ENCODE measurements around the gene SHMT2.

Gene SHMT2

DNA sequence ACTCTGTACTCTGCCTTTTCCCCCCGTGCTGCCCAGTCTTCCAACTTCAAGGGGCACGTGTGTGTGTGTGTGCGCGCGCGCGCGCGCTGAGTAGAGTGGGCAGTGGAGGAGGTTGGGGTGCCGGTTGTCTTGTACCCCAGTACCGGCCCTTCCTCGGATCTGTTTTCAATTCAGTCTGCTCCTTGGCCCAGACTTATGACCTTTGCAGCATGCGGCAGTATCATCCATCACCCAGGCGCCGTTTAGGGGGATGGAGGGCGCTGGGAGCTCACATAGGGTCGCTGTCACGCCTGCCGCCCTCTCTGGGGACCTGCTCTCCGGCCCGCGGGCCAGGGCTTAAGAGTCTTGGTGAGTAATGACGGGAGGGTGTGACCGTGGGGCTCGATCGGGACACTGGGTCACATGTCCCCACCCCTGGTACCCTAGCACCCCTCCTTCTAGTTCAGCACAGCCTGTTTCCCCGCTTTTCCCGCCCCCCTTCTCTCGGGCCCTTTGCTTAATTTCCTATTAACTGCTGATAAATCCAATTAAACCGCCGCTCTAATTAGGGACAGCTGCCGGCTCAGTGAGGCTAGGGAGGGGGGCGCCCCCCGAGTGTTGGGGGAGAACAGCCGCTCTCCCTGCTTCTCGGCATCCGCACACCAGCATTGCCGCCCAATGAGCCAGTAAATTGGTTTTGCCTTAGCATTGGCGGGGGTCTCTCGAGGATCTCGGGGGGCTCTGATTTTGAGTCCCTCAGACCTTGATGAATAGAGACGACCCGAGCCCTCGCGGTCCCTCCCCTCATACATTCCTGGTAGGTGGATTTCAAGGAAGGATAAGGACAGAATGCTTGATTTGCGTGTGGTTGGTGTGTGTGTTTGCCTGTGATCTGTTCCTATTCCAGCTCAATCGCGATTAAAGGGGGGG, 12.1 kb downstream of the SHMT2 start:
- no peak for DNase-seq

DNA sequence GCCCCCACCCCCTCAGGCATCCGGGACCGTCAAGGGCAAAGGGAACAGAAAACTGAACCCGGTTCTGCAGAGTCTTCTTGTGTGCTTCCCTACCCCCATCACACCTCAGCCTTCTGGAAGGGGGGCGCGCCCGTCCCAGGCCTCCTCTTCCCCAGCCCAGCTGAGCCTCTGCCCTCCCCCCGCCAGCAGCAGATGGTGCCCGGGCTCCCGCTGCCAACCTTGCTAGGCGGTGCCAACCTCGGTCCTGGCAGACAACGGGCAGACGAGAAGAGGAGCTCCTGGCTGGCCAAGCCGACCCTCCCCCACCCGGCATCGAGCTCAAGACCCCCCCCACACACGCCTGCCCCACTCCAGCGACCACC, 12.8 kb downstream of the SHMT2 start:
- DNase-seq: no peak

DNA sequence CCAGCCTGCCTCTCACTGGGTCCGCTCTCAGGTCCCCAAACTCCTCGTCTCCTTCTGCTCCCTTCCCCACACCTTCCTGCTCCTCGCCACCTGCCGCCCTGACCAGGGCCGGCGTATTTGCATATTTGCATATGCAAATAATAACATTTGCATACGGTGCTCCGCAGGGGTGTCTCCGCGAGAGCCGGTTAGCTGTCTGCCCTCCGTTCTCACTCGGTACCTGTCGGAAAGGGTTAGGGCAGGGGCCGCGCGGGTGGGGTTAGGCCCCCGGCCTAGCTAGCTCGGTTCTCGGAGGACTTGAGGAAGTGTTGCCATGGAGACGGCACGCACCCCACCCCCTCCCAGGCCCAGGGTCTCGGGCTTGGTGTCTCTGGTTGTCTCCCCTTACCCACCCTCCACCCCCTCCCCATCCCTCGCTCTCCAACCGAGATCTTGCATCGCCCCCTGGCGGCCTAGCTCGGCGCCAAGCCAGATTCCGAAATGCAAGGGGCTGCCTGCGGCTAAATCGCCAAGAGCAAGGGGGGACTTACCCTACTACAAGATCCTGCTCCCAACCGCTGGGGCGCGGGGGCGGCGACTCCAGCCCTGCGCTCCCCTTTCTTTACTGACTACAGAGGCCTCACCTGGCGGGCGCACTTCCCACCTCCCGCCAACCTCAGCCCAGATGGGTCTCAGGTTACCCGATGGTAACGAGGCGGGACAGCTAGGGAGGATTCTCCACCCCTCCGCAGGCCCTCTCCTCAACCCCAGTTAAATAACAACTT, 13.4 kb downstream of the SHMT2 start:
- peak; percentile 54 for DNase-seq

DNA sequence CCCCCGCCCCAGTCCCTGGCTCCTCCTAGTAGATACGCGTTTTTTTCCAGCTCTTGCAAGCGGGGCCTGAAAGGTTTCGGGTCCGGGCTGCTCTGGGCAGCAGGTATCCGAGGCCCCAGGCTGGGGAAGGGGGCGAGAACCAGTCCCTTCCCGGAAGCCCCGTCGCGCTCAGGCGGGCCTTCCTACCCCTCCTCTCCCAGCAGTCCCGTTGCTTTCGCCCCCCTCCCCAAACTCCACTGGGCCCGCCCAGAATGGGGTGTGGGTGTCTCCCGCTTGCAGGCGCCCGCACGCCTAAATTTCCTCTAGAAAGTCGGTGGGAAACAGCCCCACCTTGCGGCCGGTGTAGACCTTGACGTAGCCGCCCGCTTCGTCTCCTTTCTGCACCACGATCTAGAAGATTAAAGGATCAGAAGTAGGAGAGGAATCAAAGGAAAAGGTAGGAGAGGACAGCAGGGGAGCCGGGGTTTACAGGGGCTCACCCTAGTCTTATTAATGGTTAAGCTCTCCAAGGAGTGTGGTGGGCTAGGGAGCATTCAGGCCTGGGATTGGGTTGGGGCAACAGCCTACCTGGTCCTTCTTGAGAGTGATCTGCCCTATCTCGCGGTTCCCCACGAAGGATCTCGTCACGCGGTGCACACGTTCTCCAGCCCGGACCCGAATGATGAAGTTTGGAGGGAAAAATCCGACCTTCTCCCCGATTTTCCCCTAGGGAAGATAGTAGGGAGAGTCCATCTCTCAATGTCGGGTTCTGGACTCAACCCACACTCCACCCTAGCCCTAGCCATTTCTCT, 14.2 kb downstream of the SHMT2 start:
- peak; percentile 71 for DNase-seq

DNA sequence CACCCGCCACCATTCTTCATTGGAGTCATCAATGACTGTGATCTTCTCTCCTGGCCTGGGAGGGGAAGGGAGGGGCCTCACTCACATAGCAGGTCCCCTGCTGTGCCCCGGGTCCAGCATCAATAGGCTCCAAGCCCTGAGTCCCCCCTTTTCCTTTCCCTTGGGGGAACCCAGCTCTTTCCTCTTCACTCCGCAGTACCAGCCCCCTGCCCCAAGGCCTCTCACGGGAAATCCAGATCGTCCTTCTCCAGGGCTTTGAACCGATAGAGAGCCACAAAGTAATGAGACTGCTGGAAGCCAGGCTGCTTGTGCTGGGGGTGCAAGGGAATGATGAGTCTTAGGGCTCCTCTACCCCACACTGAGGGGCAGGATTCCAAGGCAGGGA, 14.8 kb downstream of the SHMT2 start:
- DNase-seq: no peak

DNA sequence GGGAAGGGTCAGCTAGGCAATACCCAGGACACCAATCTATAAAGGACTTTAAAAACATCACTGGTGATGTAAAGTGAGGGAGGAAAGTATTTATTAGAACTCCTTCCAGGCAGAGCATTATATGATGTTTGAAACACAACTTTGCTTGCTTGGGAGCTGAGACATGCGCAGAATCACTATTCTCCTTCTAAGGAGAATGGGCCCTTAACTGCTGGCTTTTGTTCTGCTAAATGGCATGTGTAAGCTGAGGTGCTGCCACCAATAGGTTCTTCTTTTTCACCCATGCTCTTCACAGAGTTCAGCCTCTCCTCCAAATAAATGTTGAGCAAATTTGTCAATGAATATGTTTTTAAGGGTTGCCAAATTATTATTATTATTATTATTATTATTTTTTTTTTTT, 17.5 kb downstream of the SHMT2 start:
- no peak for DNase-seq

DNA sequence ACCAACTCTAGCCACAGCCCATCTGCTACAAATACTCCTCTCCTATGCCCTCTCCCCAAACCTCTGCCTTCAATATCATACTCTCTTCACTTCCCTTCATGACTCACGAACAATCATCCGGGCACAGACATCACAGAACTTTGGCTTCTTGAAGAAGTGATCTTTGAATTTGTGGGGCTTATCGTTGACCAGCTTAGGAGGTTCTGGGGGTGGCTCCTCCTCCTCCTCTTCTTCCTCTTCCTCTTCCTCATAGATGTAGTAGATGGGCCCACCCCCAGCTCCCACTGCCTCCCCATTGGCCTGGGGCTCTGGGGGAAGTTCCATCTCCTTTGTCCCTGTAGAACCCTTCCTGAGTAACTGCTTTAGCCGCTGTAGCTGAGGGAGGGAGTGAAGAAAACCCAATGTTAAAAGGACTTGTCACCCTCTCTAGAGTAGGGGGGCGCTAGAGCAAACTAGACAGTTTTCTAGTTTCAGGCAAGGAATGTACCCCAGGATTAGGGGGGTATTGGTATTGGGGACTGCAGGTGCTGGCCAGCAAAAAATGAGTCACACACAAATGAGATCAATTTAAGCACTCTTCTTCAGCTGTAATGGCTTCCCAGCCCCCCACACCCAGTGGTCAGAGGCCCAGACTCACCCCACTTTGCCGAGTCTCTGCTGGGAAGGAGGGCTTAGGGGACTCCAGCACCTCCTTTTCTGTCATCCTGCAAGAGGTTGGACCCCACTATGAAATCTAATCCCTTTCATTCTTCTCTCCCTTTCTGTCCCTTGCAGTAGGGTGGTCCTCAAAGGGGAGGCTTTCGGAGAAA, 19.6 kb downstream of the SHMT2 start:
- DNase-seq: no peak

DNA sequence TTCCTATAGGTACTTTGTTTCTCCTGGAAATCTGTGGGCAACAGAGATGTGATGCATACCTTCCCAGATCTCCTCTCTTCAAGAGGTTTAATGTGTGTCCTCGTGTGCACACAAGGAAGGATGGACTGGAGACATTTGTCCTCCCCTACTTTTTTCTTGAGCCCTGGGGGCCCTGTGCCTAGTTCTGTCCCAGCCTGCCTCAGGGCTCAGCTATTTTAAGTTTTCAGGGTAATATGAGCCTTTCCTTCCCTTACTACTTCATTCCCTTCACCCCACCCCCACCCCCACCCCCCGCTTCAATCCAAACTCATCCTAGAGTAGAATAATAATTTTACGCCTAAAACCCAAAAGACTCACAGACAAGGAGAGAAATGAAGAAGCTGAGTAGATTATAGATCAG, 21.0 kb downstream of the SHMT2 start:
- DNase-seq: no peak

DNA sequence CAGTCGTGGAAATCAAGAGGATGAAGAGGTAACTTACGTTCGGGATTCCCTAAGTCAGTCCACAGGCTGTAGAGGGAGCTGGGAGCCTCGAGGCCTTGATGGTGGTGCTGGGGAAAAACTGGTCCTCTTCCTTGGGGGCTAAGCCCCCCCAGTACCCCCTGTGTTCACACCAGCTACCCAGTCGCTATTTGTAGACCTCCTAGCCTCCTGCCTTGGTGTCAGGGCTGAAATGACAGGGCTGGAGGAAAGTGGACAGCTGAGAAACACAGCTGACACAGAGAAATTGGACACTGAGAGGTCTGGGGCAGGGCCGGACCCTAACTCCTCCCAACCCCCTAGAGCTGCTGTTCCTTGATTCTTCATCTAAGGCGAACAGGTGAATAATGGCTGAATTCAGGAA, 21.4 kb downstream of the SHMT2 start, which contains the start of gene STAC3:
STAC3 (minus strand) TSS at position 232 of the 400 bp plus-strand sequence. CDS start 1,551 bp downstream, outside the sequence.
- DNase-seq: no peak

DNA sequence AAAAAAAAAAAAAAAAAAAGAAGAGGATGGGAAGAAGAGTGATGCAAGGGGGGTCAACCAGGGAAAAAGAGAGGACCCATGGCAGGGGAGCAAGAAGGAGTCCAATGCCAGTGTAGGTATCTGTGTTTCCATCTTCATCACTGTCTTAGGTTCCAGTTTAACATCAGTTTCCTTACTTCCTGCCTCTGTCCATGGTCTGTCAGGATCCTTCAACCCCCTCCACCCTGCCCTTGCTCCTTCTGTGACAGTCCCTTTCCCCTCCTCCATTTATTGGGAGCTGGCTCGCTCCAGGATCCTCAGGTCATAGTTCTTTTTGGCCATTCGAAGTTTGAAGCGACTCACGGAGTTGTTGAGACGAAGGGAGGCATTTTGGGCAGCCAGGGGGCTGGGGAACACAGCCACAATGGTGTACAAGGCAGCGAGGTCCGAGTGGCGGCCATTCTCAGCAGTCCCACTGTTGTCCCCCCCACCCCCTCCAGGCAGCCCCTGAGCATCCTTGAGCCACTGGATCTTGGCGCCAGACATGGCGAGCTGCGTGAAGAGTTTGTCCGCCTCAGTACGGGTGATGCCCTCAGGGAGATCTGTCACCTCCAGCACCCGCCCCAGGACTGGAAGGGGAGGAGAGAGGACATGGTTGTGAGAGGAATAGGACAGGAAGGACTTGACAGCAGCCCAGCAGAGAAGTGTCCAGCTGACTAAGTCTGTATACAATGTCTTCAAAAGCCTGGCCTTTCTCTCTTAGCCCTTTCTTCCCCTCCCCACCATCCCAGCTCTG, 25.2 kb downstream of the SHMT2 start:
- DNase-seq: no peak

DNA sequence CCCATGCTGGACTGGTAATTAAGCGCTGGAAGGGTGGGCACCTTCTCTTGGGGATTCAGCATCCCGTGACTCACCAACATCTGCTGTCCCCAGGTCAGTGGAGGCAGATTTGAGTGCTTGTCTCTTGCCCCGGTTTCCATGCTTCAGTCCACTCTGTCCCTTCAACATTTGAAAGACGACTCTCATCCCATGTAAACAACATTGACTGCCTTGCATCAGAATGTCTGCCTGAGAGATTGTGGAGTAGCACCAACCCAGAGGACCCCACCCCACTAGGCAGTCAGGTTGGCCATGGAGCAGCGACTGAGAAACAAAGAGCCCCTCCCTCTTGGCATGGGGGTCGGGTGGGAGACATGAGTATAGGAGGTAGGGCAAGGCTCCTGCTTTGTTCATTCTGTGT, 26.4 kb downstream of the SHMT2 start:
- no peak for DNase-seq

DNA sequence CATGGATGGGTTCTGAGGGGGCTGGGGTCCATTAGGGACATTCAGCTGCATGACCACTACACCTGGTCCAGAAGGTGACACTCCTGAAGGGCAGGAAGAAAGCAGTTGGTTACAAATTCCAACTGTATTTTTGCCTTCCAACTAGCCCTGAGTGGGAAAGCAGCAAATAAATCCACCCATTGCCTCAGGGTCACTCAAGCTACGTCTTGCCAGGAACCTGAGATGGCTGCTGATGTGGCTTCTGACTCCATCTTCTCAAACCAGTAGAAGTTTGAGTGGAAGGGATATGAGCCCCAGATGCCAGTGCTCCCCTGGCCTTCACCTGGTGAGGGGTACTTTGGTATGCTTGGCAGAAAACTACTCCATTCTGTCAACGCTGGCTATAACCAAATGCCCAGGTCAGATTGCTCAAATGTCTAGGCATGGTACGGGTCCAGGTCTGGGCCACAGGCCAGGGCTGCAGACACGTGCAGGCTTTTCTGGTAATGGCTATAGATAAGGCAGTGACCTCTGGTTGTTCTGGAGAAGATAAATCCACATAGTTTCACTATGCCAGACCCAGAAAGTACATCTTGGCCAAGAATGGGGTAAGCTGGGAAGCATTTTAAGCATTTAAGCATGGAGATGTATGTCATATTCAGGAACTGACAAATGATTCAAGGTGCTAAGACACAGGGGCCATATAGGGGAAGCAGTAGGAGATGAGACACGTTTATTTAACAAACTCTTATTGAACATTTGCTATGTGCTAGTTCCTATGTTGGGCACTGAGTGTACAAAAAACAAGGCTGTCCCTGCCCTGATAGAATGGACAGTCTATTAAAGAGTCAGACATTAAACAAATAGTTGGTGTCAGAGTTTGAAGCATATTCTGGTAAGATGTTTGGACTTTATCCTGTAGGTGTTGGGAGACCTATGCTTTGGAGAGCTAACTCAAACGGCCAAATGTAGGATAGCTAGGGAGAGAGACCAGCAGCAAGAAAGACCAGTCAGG, 29.8 kb downstream of the SHMT2 start:
- no peak for DNase-seq

DNA sequence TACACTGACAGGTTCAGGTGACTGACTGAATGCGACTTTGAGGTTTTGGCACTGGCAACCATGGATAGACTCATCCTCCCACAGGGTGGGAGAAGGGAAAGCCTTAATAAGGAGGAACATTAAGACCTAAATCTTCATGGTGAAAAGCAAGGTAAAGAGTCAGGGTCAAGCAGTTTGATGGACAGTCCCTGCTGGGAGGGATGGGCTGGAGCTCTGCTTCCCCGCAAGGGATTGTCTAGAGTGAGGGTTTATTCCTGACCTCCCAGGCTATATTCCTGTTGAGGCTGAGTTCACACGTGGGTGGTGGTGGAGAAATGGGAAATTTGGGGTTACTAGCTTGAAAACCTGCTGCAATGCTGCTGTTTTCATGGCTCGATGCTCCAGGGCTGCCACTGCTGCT, 30.9 kb downstream of the SHMT2 start:
- no peak for DNase-seq

DNA sequence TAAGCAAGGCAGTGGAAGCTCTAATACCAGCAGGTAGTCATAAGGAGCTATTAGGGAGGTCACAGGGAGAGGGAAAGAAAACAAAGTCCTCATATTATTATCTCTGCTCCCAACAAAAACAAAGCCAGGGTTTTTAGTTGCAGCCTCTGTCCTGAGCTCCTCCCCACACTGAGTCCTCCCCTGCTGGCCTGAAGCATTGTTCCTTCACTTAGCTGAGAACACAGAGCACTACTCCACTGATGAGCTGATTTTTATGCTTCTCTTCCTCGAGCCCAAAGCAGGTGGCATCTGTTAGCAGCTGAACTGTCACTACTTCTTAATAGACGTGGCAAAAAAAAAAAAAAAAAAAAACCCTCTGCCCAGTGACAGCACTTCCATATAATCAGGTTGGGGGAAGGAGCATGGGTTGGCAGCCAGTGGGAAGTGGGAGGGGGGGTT, 31.9 kb downstream of the SHMT2 start:
- no peak for DNase-seq

DNA sequence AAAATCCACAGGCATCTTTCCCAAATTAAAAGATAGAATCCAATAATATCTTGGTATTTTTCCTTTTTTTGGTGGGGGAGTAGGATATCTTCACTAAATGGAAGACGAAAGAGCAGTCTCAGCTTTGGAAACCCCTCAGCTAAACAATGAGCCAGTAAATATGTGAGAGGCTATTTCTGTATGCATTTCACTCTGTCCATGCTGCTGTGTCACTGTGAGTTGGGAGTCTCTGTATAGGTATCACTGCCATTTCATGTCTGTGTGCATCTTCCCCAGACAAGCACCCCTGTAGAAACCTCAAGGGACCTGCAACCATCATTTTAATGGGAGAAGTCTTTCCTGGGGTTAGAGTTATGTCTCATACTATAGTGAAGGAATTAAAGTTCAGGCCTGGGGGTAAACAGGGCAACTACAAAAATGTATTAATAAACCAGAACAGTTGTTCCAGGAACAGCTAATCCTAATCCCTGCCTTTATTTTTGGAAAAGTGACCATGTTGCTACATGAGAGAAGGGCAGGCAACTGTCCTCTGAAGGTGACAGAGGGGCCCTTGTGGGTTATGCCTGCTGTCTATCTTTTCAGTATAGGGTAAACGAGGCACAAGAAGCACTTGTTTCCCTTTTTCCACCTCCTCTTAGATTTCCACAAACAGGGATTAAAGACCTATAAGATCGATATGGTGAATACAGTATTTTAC, 32.8 kb downstream of the SHMT2 start:
- no peak for DNase-seq

DNA sequence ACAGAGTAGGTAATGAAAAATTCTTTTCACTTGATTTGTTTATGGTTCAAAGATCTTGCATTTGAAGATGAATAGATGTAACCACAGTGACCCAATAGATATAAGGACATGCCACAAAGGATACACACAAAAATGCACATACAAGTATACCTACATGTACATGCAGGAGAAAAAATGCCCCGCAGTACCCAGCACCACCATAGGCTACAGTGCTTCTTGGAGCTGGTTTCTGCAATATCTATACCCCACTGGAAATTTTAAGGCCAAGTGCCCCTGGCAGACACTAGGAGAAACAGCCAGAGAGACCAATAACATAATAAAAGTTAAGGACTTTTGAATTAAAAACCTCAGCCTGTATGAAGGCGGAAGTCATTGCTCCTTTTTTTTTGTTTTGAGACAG, 33.6 kb downstream of the SHMT2 start:
- DNase-seq: no peak

DNA sequence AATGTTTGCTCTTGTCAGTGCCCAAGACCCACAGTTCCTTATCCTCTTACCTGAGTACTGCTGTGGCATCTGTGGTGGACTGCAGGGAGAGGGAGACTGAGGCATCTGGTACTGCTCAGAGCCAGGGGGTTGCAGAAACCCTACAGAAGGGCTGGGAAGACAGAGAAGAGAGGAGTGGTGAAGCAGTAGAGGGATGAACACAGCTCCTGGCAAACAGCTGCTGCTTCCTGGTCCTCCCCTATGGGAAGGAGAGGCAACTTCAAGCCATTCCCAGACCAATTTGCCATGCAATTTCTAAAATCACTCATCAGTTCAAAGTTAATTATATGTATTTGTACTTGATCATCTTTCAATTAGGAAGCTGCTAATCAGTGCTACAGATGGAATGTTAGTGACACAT, 37.2 kb downstream of the SHMT2 start:
- no peak for DNase-seq

DNA sequence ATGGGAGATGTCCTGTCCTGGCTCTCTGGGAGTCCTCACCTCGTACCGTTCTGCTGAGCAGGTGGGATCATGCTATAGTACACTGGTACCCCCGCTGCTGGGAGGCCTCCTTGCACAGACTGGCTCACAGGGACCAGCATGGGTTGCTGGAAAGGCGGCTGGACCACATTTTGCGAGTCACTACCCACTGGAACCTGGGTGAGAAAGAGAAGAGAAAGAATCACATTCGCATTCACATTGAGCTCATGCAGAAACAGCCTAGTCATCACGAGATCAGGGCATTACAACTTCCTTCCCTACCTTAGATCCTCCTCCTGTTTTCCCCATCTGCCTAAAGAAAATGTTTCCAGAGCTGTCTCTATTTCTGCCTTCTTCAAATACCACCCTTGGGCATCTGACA, 38.8 kb downstream of the SHMT2 start:
- no peak for DNase-seq

DNA sequence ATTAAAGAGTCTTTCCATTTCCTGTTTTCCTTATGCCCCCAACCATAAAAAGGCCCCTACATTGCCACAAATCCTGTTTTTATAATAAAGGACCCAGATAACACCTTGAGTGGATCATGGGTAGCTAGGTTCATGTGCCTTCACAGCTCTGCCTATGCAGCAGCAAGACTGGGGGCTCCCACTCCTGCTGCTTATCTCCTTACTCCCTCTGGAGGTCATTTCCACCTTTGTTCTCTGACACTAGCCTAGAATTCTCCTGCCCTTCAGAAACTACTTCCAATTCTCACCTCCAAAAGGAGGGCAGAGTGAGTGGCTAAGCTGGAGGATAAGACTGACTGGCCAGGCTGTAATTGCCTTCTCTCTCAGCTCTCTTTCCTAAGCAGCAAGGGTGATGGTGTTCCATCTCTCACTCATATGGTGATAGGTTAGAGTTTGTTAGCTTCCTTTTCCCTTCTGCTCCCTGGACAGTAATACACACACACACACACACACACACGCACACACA, 41.5 kb downstream of the SHMT2 start:
- DNase-seq: no peak

All from CD4-positive, alpha-beta T cell treated with Interleukin-15 for 1 hour (primary cell).